ENCODE results near the gene ZFP28.

Gene ZFP28

GRCh38 chr19:56543776-56544175, 5.0 kb downstream of the ZFP28 start:
- H2BK12ac ChIP-seq (ENCODE audit: low read length in 2 of 2): no peak overlapping the region
- no peak overlapping the region for H3K27ac ChIP-seq (ENCODE audit: low read length, poor library complexity, severe bottlenecking)
- no peak for DNase-seq
- no peak overlapping the region for H2AK5ac ChIP-seq (ENCODE audit: low read length, severe bottlenecking)
- no peak overlapping the region for H2BK15ac ChIP-seq (ENCODE audit: low read depth, poor library complexity, severe bottlenecking)
- H3K4ac ChIP-seq (ENCODE audit: low read depth in 1 of 2, low read length in 2 of 2): no peak overlapping the region
- peaks cover 45% of the 10 kb centered on the region for H3K79me1 ChIP-seq (replicated peaks; ENCODE audit: low read length, poor library complexity, severe bottlenecking)
- H3K14ac ChIP-seq (ENCODE audit: low read length in 2 of 2): no peak overlapping the region
- peaks cover 5% of the 10 kb centered on the region for H3K4me1 ChIP-seq (ENCODE audit: control insufficient read depth, insufficient read depth, low read depth, low read length)
- no peak overlapping the region for H2BK120ac ChIP-seq (ENCODE audit: low read depth, low read length)
- no peak overlapping the region for H2BK5ac ChIP-seq (ENCODE audit: low read depth, low read length, poor library complexity, severe bottlenecking)
- H3K18ac ChIP-seq (ENCODE audit: low read depth in 1 of 2, low read length in 2 of 2): no peak overlapping the region
- no peak overlapping the region for H3K23ac ChIP-seq (ENCODE audit: low read length in 2 of 2)
- 94% methylated on average over 2 of the region's 2 CpGs for WGBS
- no peak overlapping the region for H4K91ac ChIP-seq (ENCODE audit: low read length)
- H2AFZ ChIP-seq (ENCODE audit: low read depth, low read length): no peak overlapping the region
- H3K9ac ChIP-seq (ENCODE audit: low read length): no peak overlapping the region
- peaks cover 91% of the 10 kb centered on the region for H3K9me3 ChIP-seq (ENCODE audit: control insufficient read depth, low read length)
- peak overlapping the region in 1 of 2 experiments; percentile 30 for H3K4me3 ChIP-seq (ENCODE audit: insufficient read depth in 1 of 2, low read depth in 1 of 2, low read length in 2 of 2)
- H3K4me2 ChIP-seq (ENCODE audit: low read length, poor library complexity, severe bottlenecking): no peak overlapping the region
- no peaks in the 10 kb centered on the region for H3K27me3 ChIP-seq (ENCODE audit: control insufficient read depth in 1 of 2, insufficient read depth in 1 of 2, low read length in 2 of 2)
- H4K8ac ChIP-seq (ENCODE audit: low read length): no peak overlapping the region
- peaks cover 35 to 78% of the 10 kb centered on the region in 2 experiments for H3K36me3 ChIP-seq (ENCODE audit: control insufficient read depth in 1 of 2, insufficient read depth in 2 of 2, low read depth in 1 of 2, low read length in 2 of 2)

DNA sequence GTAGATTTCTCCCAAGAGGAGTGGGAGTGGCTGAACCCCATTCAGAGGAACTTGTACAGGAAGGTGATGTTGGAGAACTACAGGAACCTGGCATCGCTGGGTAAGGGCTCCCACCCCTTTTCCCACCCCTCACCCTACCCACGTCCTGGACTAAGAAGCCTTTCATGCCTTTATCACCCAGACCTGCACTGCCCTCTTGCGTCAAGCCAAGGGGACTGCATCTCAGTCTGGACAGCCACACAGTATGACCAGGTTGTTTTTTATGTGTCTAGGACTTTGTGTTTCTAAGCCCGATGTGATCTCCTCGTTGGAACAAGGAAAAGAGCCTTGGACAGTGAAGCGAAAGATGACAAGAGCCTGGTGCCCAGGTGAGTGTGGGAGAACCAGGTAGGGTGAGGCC, 8.8 kb downstream of the ZFP28 start:
- H3K79me1 ChIP-seq (replicated peaks; ENCODE audit: low read length, poor library complexity, severe bottlenecking): peaks cover 29% of the 10 kb centered on the region
- H3K23ac ChIP-seq (ENCODE audit: low read length in 2 of 2): no peak overlapping the region
- no peak overlapping the region for H2BK15ac ChIP-seq (ENCODE audit: low read depth, poor library complexity, severe bottlenecking)
- peak overlapping the region in 1 of 2 experiments; percentile 57 for H3K4me3 ChIP-seq (ENCODE audit: insufficient read depth in 1 of 2, low read depth in 1 of 2, low read length in 2 of 2)
- no peak overlapping the region for H2BK12ac ChIP-seq (ENCODE audit: low read length in 2 of 2)
- H3K4ac ChIP-seq (ENCODE audit: low read depth in 1 of 2, low read length in 2 of 2): no peak overlapping the region
- H3K27ac ChIP-seq (ENCODE audit: low read length, poor library complexity, severe bottlenecking): no peak overlapping the region
- WGBS: 65% methylated on average over 6 of the region's 6 CpGs
- no peak overlapping the region for H4K91ac ChIP-seq (ENCODE audit: low read length)
- H2AK5ac ChIP-seq (ENCODE audit: low read length, severe bottlenecking): no peak overlapping the region
- no peak overlapping the region for H3K14ac ChIP-seq (ENCODE audit: low read length in 2 of 2)
- H3K4me1 ChIP-seq (ENCODE audit: control insufficient read depth, insufficient read depth, low read depth, low read length): no peaks in the 10 kb centered on the region
- H3K9me3 ChIP-seq (ENCODE audit: control insufficient read depth, low read length): peaks cover 95% of the 10 kb centered on the region
- no peaks in the 10 kb centered on the region for H3K27me3 ChIP-seq (ENCODE audit: control insufficient read depth in 1 of 2, insufficient read depth in 1 of 2, low read length in 2 of 2)
- H4K8ac ChIP-seq (ENCODE audit: low read length): no peak overlapping the region
- no peak for DNase-seq
- H3K36me3 ChIP-seq (ENCODE audit: control insufficient read depth in 1 of 2, insufficient read depth in 2 of 2, low read depth in 1 of 2, low read length in 2 of 2): peaks cover 28 to 92% of the 10 kb centered on the region in 2 experiments
- H2BK5ac ChIP-seq (ENCODE audit: low read depth, low read length, poor library complexity, severe bottlenecking): no peak overlapping the region
- H3K18ac ChIP-seq (ENCODE audit: low read depth in 1 of 2, low read length in 2 of 2): no peak overlapping the region
- H3K4me2 ChIP-seq (ENCODE audit: low read length, poor library complexity, severe bottlenecking): no peak overlapping the region
- no peak overlapping the region for H3K9ac ChIP-seq (ENCODE audit: low read length)
- no peak overlapping the region for H2BK120ac ChIP-seq (ENCODE audit: low read depth, low read length)
- H2AFZ ChIP-seq (ENCODE audit: low read depth, low read length): no peak overlapping the region

GRCh38 chr19:56554272-56554869, 15.6 kb downstream of the ZFP28 start:
- Histone ChIP-seq H3K27me3 (ENCODE audit: control insufficient read depth in 1 of 2, insufficient read depth in 1 of 2, low read length in 2 of 2) (no peaks in the 10 kb centered on the region), H2BK5ac (ENCODE audit: low read depth, low read length, poor library complexity, severe bottlenecking) (no peak overlapping the region), H3K4me2 (ENCODE audit: low read length, poor library complexity, severe bottlenecking) (no peak overlapping the region), H3K4me1 (ENCODE audit: control insufficient read depth, insufficient read depth, low read depth, low read length) (no peaks in the 10 kb centered on the region), H3K27ac (ENCODE audit: low read length, poor library complexity, severe bottlenecking) (no peak overlapping the region), H4K8ac (ENCODE audit: low read length) (no peak overlapping the region), H2BK12ac (ENCODE audit: low read length in 2 of 2) (no peak overlapping the region), H3K14ac (ENCODE audit: low read length in 2 of 2) (no peak overlapping the region), H4K91ac (ENCODE audit: low read length) (no peak overlapping the region), H3K79me1 (replicated peaks; ENCODE audit: low read length, poor library complexity, severe bottlenecking) (peaks cover 12% of the 10 kb centered on the region), H2BK15ac (ENCODE audit: low read depth, poor library complexity, severe bottlenecking) (no peak overlapping the region), H3K4me3 (ENCODE audit: insufficient read depth in 1 of 2, low read depth in 1 of 2, low read length in 2 of 2) (peak overlapping the region in 1 of 2 experiments; percentile 57), H3K4ac (ENCODE audit: low read depth in 1 of 2, low read length in 2 of 2) (no peak overlapping the region), H3K36me3 (ENCODE audit: control insufficient read depth in 1 of 2, insufficient read depth in 2 of 2, low read depth in 1 of 2, low read length in 2 of 2) (peaks cover 26 to 62% of the 10 kb centered on the region in 2 experiments), H2AFZ (ENCODE audit: low read depth, low read length) (no peak overlapping the region), H3K9me3 (ENCODE audit: control insufficient read depth, low read length) (peaks cover 95% of the 10 kb centered on the region), H2AK5ac (ENCODE audit: low read length, severe bottlenecking) (no peak overlapping the region), H3K23ac (ENCODE audit: low read length in 2 of 2) (no peak overlapping the region), H3K18ac (ENCODE audit: low read depth in 1 of 2, low read length in 2 of 2) (no peak overlapping the region), H2BK120ac (ENCODE audit: low read depth, low read length) (no peak overlapping the region), H3K9ac (ENCODE audit: low read length) (no peak overlapping the region)
- WGBS: 100% methylated on average over 3 of the region's 6 CpGs
- no peak for DNase-seq

GRCh38 chr19:56562766-56563165, 24.0 kb downstream of the ZFP28 start:
- WGBS: 98% methylated on average over 1 of the region's 2 CpGs
- Histone ChIP-seq H2AFZ (ENCODE audit: low read depth, low read length) (no peak overlapping the region), H4K91ac (ENCODE audit: low read length) (no peak overlapping the region), H3K9me3 (ENCODE audit: control insufficient read depth, low read length) (peaks cover 87% of the 10 kb centered on the region), H3K4me3 (ENCODE audit: insufficient read depth in 1 of 2, low read depth in 1 of 2, low read length in 2 of 2) (no peak overlapping the region), H3K4ac (ENCODE audit: low read depth in 1 of 2, low read length in 2 of 2) (no peak overlapping the region), H3K27me3 (ENCODE audit: control insufficient read depth in 1 of 2, insufficient read depth in 1 of 2, low read length in 2 of 2) (no peaks in the 10 kb centered on the region), H4K8ac (ENCODE audit: low read length) (no peak overlapping the region), H2BK5ac (ENCODE audit: low read depth, low read length, poor library complexity, severe bottlenecking) (no peak overlapping the region), H2BK120ac (ENCODE audit: low read depth, low read length) (no peak overlapping the region), H3K27ac (ENCODE audit: low read length, poor library complexity, severe bottlenecking) (no peak overlapping the region), H2BK12ac (ENCODE audit: low read length in 2 of 2) (no peak overlapping the region), H2BK15ac (ENCODE audit: low read depth, poor library complexity, severe bottlenecking) (no peak overlapping the region), H3K18ac (ENCODE audit: low read depth in 1 of 2, low read length in 2 of 2) (no peak overlapping the region), H2AK5ac (ENCODE audit: low read length, severe bottlenecking) (no peak overlapping the region), H3K9ac (ENCODE audit: low read length) (no peak overlapping the region), H3K4me2 (ENCODE audit: low read length, poor library complexity, severe bottlenecking) (no peak overlapping the region), H3K23ac (ENCODE audit: low read length in 2 of 2) (no peak overlapping the region), H3K79me1 (replicated peaks; ENCODE audit: low read length, poor library complexity, severe bottlenecking) (peaks cover 1% of the 10 kb centered on the region), H3K4me1 (ENCODE audit: control insufficient read depth, insufficient read depth, low read depth, low read length) (peaks cover under 1% of the 10 kb centered on the region), H3K14ac (ENCODE audit: low read length in 2 of 2) (no peak overlapping the region), H3K36me3 (ENCODE audit: control insufficient read depth in 1 of 2, insufficient read depth in 2 of 2, low read depth in 1 of 2, low read length in 2 of 2) (no peaks in the 10 kb centered on the region)
- no peak for DNase-seq
